ENCODE measurements around the gene GJD2.

GJD2 gene

DNA sequence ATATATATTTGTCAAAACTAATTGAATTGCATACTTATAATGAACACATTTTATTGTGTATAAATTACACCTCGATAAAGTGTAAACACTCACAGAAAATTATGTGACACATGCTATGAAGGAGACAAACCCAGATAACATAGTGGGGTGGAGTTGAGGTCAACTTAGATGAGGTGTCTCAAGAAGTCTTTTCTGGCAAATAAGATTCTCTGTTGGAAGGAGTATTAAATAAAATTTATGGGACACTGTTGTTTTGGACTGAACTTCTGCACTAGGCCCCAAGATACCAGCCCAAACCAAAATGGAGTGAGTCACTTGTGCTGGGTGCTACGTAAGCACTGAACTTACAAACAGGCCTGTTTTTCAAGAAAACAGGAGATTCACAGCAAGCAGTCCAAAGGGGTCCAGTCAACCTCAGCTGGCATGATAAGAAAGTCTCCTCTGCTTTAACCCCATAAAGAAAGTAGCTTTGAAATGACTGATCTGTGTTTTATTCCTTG lies 21.9 kb upstream of the GJD2 start:
- DNase-seq (ENCODE audit: low read depth): no peak

DNA sequence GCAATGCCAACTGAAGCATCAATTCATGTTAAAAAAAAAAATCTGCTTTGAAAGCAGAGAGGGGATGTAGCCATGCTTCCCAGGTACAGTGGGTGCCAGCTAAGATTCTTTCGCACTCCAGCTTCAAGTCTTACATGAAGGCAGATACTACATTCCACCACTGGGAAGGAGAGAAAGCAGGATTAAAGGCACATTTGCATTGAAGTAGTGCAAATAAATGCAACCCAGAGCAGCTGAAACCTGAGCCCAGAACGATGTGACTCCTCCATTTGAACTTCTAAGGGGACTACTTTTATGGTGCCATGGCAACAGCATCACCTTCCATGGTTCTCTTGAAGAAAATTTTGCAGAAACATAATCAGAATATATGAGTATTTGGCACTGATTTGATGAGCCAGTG lies 19.1 kb upstream of the GJD2 start:
- no peak overlapping the region for H3K4me3 ChIP-seq (ENCODE audit: low read depth, low read length)
- no peak for DNase-seq (ENCODE audit: low read depth)

More for the DNA sequence above, 21.9 kb upstream of the GJD2 start:
- no peak overlapping the region for H3K4me3 ChIP-seq (ENCODE audit: low read depth, low read length)

DNA sequence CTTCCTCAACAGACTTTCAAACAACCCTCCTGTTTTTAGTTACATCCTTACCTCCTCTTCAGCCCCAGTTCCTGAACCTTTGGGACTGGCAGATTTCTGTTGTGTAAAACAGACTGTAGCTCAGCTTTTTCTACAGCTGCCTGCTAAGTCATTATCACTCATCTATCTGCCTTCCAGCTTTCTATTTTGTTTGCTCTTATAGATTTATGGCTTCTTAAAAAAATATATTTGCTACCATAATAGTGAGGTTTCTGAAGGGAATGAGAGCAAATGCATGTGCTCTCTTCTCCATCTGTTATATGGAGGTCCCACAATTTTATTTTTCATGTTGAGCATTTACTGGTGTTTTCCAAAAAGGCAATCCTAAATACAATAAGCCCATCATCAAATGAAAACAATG lies 18.2 kb upstream of the GJD2 start:
- no peak overlapping the region for H3K4me3 ChIP-seq (ENCODE audit: low read depth, low read length)
- DNase-seq (ENCODE audit: low read depth): no peak

DNA sequence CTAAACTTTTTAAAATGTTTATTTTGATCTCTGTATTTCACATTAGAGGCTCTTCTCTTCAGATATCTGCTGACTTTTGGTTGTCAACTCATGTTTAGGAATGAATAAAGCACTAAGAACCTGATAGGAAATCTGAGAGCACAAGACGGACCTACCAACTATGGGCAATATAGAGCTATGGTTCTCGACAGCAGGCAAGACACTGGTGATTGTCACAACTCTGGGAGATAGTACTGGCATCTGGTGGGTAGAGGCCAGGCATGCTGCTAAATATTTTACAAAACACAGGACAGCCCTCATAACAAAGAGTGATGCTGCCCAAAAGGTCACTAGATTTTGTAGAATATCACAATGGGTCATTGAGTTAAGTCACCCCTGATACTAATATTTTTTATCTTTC lies 17.5 kb upstream of the GJD2 start:
- no peak overlapping the region for H3K4me3 ChIP-seq (ENCODE audit: low read depth, low read length)
- no peak for DNase-seq (ENCODE audit: low read depth)

DNA sequence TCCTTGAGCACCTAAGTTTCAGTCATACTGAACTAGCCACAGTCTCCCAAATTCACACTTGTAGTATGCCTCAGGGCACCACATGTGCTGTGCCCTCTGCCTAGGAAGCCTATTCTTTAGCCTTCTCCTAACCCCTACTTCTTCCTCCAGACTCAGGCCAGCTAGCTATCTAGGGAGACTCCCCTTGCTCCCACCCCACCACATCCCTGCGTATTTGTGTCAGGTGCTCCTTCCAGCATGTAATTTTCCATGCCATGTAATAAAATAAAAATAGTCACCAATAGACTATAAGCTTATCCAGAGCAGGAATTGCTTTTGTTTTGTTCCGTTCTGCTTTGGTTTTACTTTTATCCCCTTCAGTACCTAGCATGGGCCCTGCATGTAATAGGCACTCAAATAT lies 14.9 kb upstream of the GJD2 start:
- no peak overlapping the region for H3K4me3 ChIP-seq (ENCODE audit: low read depth, low read length)
- no peak for DNase-seq (ENCODE audit: low read depth)

DNA sequence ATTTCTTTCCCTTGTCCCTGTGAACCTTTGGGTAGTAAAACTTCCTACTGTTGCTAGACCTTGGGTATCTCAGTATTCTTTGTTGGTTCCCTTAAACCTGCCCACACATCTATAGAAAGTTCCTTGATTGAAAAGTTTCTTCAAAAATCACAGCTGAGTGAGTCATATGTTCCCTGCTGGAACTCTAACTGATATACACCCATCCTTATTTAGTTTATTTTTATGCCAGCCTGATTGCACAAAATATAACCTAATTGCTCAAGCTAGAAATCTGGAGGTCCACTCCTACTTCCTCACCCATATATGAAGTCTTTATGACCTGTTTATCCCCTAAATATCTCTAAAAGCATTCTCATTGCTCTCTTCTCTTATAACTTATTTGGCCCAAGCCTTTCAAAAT lies 13.7 kb upstream of the GJD2 start:
- no peak overlapping the region for H3K4me3 ChIP-seq (ENCODE audit: low read depth, low read length)
- no peak for DNase-seq (ENCODE audit: low read depth)

DNA sequence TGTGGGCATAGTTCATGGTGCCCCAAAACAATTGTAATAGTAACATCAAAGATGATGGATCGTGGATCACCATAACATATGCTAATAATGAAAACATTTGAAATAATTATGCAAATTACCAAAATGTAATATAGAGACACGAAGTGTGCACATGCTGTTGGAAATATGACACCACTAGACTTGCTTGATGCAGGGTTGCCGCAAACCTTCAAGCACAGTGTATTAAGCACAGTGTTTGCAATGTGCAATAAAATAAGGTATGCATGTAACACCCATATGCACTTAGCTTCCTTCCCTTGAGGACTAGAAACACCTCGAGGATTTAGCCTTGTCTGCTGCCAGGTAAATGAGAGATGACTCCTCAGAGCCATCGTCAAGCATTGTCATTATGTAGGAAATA lies 10.9 kb upstream of the GJD2 start:
- H3K4me3 ChIP-seq (ENCODE audit: low read depth, low read length): no peak overlapping the region
- DNase-seq (ENCODE audit: low read depth): no peak

DNA sequence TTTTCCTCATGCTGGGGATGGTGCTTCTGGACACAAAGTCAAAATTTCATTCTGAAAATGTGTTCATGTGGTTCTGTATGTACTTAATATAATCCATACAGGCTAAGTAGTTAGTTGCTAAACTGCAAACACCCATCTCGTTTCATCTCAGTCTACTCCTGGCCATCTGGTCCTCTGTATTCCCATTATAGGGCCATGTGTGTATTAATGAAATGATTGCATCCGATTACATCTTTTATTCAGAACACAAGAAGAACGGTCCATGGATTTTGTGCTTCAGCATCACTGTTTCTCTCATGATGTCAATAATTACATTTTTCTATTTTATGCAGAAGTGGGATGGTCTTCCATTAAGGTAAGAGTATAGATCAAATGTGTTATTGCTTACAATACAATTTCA lies 6.1 kb upstream of the GJD2 start:
- no peak overlapping the region for H3K4me3 ChIP-seq (ENCODE audit: low read depth, low read length)
- DNase-seq (ENCODE audit: low read depth): no peak

DNA sequence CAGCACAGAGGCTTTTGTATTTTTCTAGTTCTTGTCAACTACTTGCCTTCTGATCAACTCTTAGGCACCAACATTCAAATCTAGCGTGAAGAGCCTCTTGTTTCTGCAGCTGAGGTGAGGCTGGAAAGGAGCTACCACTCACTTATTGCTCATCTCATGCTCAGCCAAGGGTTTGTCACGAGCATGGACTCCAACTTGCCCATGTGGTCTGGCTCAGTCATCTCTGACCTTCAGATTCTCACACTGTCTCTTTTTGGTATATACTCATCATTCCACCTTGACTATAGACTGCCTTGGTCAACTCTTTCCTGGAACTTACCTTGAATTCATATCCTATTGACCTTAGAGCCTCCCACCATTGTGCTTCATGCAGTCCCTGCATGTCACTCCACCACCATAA lies 5.2 kb upstream of the GJD2 start:
- no peak for DNase-seq (ENCODE audit: low read depth)
- no peak overlapping the region for H3K4me3 ChIP-seq (ENCODE audit: low read depth, low read length)

DNA sequence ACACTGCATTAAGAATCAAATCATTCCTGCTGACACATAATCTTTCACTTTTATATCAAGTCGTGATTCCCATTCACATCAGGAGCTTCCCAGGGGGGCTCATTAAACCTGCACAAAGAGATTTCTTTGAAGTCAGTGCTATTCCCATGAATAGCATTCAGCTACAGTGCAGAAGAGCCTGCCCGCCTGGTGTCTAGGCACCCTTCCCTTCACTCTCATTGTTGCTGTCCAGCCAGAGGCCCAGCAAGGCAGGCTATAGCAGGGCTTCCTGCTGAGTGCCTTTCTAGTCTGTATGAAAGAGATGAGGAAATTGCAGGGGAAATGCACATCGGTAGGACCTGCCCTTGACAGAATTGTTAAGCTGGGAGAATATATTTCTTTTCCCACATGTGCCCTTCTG lies 4.5 kb upstream of the GJD2 start:
- no peak overlapping the region for H3K4me3 ChIP-seq (ENCODE audit: low read depth, low read length)
- DNase-seq (ENCODE audit: low read depth): no peak

DNA sequence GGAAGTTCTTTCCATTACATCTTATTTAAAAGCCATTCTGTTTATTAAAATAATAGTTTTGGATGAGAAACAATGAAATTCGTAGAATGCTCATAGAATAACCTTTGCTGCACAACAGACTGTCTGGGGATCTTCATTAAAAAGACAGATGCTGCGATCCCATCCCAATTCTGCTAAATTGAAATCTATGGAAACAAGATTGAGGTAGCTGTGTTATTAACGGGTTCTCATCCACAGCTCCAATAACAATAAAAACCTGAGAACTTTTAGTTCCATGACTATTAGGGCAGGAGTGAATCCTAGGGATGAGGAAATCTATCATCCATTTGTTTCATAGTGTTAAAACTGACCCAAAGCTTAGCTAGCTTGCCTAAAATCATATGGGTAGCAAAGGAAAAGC lies 2.5 kb upstream of the GJD2 start:
- no peak overlapping the region for H3K4me3 ChIP-seq (ENCODE audit: low read depth, low read length)
- no peak for DNase-seq (ENCODE audit: low read depth)

DNA sequence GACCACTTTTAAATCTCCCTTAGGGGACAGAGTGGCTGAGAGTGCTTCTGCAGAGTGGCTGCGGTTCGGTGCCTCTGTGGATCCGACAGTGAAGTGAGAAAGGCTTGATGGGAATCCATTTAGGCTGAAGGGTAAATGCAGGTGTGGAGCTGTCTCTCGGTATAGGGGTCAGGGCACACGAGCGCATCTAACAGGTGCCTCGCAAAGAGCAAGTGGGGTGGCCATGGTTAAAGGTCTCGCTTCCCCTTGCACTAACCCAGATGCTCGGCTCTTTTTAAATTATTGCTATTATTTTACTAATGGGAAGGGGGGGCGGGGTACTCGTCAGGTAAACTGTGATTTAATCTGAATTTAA lies 598 bp upstream of the GJD2 start:
- no peak for DNase-seq (ENCODE audit: low read depth)
- no peak overlapping the region for H3K4me3 ChIP-seq (ENCODE audit: low read depth, low read length)

DNA sequence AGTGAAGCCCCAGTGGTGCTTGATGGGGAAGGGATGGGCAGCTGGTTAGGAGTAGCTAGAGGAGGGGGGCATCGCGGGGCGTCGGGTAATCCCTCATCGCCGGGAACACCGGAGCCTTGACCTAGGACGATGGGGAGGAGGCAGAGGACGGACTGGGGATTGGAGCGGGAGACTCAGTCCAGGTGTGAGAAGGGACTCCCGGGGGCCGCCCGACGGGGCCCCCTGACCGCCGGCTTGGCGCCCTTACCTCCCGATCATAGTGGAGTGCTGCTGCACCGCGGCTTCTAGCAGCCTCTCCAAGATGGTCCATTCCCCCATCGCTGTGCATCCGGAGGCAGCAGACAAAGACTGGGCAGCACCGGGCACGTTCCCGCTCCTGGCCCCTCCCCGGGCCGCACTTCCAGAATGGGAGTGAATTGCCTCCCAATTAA lies 612 bp downstream of the GJD2 start:
- DNase-seq (ENCODE audit: low read depth): no peak
- H3K4me3 ChIP-seq (ENCODE audit: low read depth, low read length): peak overlapping the region; percentile 38

DNA sequence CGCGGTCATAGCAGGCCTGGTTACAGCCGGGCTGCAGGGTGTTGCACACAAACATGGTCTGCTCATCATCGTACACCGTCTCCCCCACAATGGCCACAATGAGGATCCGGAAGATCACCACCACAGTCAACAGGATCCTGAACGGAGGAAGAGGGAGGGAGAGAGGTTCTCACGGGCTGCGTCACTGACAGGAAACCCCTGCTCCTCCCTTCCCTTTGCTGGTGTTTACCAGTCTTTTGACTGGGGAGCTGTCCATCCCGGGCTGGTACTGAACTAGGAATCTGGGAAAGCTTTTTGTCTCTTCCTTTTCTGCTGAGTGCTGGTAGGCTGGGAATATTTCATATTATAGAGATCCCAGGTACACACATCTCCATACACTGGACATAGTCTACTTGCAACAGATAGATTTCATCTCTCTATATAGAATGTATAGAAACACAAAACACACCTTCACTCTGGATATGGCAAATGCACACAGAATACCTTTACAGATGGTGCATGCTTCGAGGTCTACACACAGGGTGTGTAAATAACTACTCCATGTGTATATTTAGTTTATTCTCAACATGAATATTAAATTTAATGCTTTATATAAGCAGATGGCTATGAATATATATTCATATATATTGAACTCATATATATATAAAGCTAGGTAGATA lies 1.4 kb downstream of the GJD2 start:
- peak; percentile 8 for DNase-seq (ENCODE audit: low read depth)

DNA sequence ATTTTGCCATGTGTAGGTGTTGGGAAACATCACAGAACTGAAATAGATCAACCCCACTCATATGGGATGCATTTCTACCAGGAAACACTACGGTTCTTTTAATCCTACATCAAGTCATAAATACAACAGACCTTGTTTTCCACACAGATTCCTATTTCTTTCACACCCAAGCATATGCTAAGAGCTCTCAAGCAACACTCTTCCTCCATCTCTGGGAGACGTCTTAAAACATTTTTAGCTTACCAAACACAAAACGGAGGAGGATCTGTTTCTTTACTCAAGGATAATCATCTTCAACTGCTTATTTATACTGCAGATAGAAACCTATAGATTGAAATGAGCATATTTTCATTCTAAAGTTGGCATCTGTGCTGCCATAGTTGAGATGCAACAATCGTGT lies 5.1 kb downstream of the GJD2 start:
- no peak for DNase-seq (ENCODE audit: low read depth)
- H3K4me3 ChIP-seq (ENCODE audit: low read depth, low read length): no peak overlapping the region

More for the DNA sequence above, 1.4 kb downstream of the GJD2 start:
- no peak overlapping the region for H3K4me3 ChIP-seq (ENCODE audit: low read depth, low read length)

DNA sequence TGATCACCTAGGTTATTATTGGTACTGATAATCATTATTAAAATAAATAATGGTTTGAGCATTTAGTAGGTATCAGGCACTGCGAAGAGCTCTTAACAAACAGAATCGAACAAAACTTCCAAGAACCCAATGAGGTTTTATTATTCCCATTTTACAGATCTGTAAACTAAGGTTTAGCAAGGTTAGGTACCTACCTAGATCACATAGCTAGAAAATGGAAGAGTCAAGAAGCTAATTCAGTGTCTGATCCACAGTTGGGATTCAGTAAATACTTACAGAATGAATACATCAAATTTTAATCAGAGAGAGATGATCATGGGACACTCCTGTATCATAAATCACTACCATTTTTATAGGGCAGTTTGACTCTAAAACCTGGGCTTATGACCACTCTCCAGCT lies 15.5 kb downstream of the GJD2 start:
- no peak overlapping the region for H3K4me3 ChIP-seq (ENCODE audit: low read depth, low read length)
- no peak for DNase-seq (ENCODE audit: low read depth)

DNA sequence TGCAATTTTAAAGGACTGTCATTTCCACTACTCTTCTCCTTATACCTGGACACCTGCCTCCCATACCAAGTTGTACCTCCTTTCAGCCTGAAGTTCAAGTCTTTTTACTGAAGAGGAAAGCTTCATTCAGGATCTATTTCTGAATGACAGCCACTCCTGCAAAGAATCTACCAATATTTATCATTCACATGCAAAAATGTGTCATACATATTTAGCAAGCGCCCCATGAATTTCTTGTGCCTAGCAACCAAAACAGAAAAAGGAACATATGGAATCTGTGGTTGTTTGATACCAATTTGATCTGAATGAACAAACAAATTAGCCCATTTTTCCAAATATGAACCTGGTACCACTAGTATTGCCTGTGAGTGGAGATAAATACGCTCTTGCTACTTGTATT lies 16.8 kb downstream of the GJD2 start:
- H3K4me3 ChIP-seq (ENCODE audit: low read depth, low read length): no peak overlapping the region
- DNase-seq (ENCODE audit: low read depth): no peak

DNA sequence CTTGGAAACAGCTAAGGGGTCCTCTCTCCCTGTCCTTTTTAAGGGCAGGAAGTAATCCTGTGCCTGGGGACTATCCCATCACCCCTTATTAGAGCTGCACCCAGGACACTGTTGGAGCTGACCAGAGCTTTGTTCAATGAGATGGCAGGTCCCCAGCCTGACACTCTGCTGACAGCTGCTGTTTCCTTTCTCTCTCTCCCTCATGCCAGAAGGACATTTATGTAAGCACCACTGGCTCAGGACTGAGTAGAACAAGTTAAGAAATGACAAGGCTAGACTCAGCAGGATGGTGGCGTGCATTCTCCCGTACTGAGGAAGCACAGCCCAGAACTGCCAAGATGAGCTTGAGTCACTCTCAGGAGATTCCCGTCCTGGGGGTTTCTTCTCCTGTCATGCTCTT lies 17.3 kb downstream of the GJD2 start:
- DNase-seq (ENCODE audit: low read depth): no peak
- no peak overlapping the region for H3K4me3 ChIP-seq (ENCODE audit: low read depth, low read length)

DNA sequence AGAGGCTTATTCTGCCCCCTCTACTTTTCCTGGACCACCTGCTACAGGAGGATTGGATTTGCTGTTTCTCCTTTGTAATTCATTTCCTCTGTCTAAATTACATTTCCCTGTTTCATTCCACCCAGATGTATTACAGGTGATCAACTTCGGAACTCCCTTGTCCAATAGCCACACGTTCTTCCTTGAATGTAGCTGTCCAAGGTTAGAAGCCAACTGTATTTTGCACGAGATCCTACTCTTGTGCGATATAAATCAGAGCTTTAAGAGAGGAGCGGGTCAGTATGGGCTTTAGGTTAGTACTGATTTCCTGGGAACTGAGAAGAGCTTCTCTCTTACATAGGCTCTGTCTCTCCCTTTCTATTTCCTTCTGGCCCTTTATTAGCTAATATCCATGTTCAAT lies 20.5 kb downstream of the GJD2 start:
- H3K4me3 ChIP-seq (ENCODE audit: low read depth, low read length): no peak overlapping the region
- no peak for DNase-seq (ENCODE audit: low read depth)

DNA sequence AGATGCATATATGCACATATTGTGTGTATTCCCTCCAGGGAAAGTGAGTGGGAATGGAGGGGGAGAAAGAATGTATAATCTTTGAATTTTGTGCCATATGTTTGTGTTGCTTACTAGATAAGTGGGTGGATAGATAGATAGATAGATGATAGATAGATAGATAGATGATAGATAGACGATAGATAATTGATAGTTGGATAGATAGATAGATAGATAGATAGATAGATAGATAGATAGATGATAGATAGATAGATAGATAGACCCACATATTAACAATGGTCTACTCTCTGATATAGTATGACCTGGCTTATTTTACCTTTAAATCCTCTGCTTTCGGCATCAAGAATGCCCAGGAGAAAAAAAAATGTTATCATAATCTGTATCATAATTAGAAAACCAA lies 21.2 kb downstream of the GJD2 start:
- no peak for DNase-seq (ENCODE audit: low read depth)
- no peak overlapping the region for H3K4me3 ChIP-seq (ENCODE audit: low read depth, low read length)

DNA sequence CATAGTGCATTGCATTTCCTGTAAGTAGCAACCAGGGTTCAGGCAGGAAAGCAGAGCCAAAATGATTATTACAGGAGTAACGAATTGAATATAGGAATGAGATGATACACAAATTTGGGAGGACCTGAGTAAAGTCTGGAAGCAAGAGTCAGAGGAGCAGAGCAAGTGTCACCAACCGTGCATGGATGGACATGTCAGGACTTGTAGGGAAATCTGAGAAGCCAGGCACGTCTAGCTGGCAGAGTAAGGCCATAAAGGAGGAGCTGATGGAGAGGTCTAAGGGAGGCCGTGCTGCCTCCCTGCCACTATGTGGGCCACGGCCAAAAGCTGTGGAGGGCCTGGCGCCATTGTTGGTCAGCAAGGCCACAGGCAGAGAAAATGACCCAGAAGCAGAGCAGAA lies 22.4 kb downstream of the GJD2 start:
- DNase-seq (ENCODE audit: low read depth): no peak
- no peak overlapping the region for H3K4me3 ChIP-seq (ENCODE audit: low read depth, low read length)

DNA sequence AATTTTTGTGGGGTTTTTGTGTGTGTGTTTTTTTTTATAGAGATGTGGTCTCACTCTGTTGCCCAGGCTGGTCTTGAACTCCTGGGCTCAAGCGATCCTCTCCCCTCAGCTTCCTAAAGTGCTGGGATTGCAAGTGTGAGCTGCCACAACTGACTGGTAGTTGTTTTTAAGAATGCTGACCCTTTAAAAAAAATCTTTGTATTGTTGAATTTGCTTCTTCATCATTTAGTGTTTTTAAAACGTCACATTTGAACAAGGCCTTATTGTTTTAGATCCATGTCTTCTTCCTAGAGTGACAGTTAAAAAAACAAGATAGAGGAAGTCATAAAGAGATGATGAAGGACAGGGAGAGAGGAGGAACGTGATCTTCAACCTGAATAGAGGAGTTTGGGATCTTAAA lies 24.1 kb downstream of the GJD2 start:
- no peak for DNase-seq (ENCODE audit: low read depth)
- no peak overlapping the region for H3K4me3 ChIP-seq (ENCODE audit: low read depth, low read length)

Data from skeletal muscle cell (primary cell).